K562 (cell line): Measurements from ENCODE around the gene ZNF804A. TPM values are rescaled to one million over a fixed set of nuclear protein-coding genes. Genes with fewer than 3 reads are reported as not detected.

ENCODE experiments used
- ATAC-seq: fragments of 200-7000 bp; cut with Tn5 transposase; 3 replicates; pipeline ENCODE4 v1.9.1; 2020; ENCODE audit warnings: moderate library complexity
- BruUV-seq: library from RNA; stranded (reverse); fragments of 400-500 nt; replicated peaks from 2 replicates; lab custom pipeline; 2021; lab: Mats Ljungman, UMichigan
- CTCF ChIA-PET: fragments of 300-600 bp; formaldehyde crosslinking; extraction: SDS; loops from one replicate; lab custom pipeline; 2021; ENCODE audit warnings: low intra/inter-chr PET ratio; lab: Yijun Ruan, JAX
- POLR2A ChIA-PET: fragments of 300-600, 350-650 bp; sonication (Branson Sonifier 250); formaldehyde crosslinking; extraction: SDS; loops from one replicate; lab custom pipeline; 2021; ENCODE audit warnings: antibody characterized with exemption, inconsistent platforms; lab: Yijun Ruan, JAX
- DNase-seq, 4 experiments: peaks; one replicate each; pipeline versions ENCODE4 v3.0.0 to v3.0.0-alpha.2; 2011 to 2018; ENCODE audit warnings: low spot score in 3 of 4, mixed read lengths in 3 of 4; ENCODE audit errors: extremely low read depth in 1 of 4
- FAIRE-seq: peaks from 2 replicates; lab custom pipeline; 2011; peaks lifted over from hg19 to GRCh38; lab: Jason Lieb, UNC
- H2AFZ ChIP-seq: 2 replicates; pipeline ENCODE4 v1.6.0; 2011; ENCODE audit warnings: low read depth, low read length, control low read depth, inconsistent platforms
- H3K27ac ChIP-seq: fragments of 200-600 bp; 3 replicates; pipeline ENCODE4 v1.8.0; 2011; ENCODE audit warnings: low read depth, mild to moderate bottlenecking, control low read depth, inconsistent platforms, low read length, moderate library complexity, mixed read lengths; ENCODE audit errors: extremely low read depth
- H3K27me3 ChIP-seq, 2 experiments: fragments of 300-600 bp in 1 of 2; 2 replicates in 1 of 2; 3 replicates in 1 of 2; pipeline versions ENCODE4 v1.6.0 to v1.8.0; 2011; ENCODE audit warnings: inconsistent platforms in 2 of 2, low read length in 2 of 2, mild to moderate bottlenecking in 1 of 2, mixed read lengths in 1 of 2, moderate library complexity in 1 of 2; ENCODE audit not compliant: control insufficient read depth in 2 of 2, insufficient read depth in 2 of 2
- H3K36me3 ChIP-seq: fragments of 300-600 bp; 3 replicates; pipeline ENCODE4 v1.8.0; 2011; ENCODE audit warnings: mild to moderate bottlenecking, low read length, inconsistent platforms; ENCODE audit not compliant: control insufficient read depth, insufficient read depth
- H3K4me1 ChIP-seq, 2 experiments: fragments of 200-600 bp in 1 of 2; replicated peaks in 1 of 2; 2 replicates in 1 of 2; 3 replicates in 1 of 2; pipeline versions ENCODE4 v1.5.1 to v1.8.0; 2011; ENCODE audit warnings: inconsistent platforms in 2 of 2, low read length in 2 of 2, mild to moderate bottlenecking in 1 of 2, mixed read lengths in 1 of 2, moderate library complexity in 1 of 2; ENCODE audit not compliant: control insufficient read depth in 2 of 2, insufficient read depth in 2 of 2
- H3K4me2 ChIP-seq: 2 replicates; pipeline ENCODE4 v1.6.1; 2011; ENCODE audit warnings: low read length, control low read depth, inconsistent platforms, mixed read lengths; ENCODE audit not compliant: insufficient read depth
- H3K4me3 ChIP-seq: fragments of 200-600 bp; sonication (generic), shearing (Covaris generic); 2 replicates; pipeline ENCODE4 v1.5.1; 2016; ENCODE audit warnings: control low read depth, inconsistent platforms
- H3K79me2 ChIP-seq: fragments of 200-600 bp; 3 replicates; pipeline ENCODE4 v1.8.0; 2011; ENCODE audit warnings: low read length, inconsistent platforms; ENCODE audit not compliant: control insufficient read depth, insufficient read depth
- H3K9ac ChIP-seq, 2 experiments: 2 replicates each; pipeline versions ENCODE4 v1.6.0 to v1.6.1; 2011; ENCODE audit warnings: low read depth in 2 of 2, low read length in 2 of 2, control low read depth in 1 of 2, inconsistent platforms in 1 of 2, mild to moderate bottlenecking in 1 of 2, mixed read lengths in 1 of 2; ENCODE audit not compliant: insufficient read depth in 1 of 2
- H3K9me1 ChIP-seq: one replicate; pipeline ENCODE4 v1.6.0; 2011; ENCODE audit warnings: inconsistent platforms, mild to moderate bottlenecking, low read length, moderate library complexity; ENCODE audit not compliant: control insufficient read depth, insufficient read depth
- H3K9me3 ChIP-seq: replicated peaks from 2 replicates; pipeline ENCODE4 v1.5.1; 2011; ENCODE audit warnings: low read depth, low read length, inconsistent platforms; ENCODE audit not compliant: control insufficient read depth, insufficient read depth
- H4K20me1 ChIP-seq: replicated peaks from 2 replicates; pipeline ENCODE4 v1.6.1; 2011; ENCODE audit warnings: low read length, inconsistent platforms, mixed read lengths; ENCODE audit not compliant: control insufficient read depth, insufficient read depth
- ARID2 ChIP-seq: fragments of 450-650 bp; IDR thresholded peaks from 2 replicates; pipeline ENCODE4 v1.6.1; 2017; ENCODE audit warnings: antibody characterized with exemption, mild to moderate bottlenecking
- C11orf30 ChIP-seq: fragments of 450-650 bp; IDR thresholded peaks from 2 replicates; pipeline ENCODE4 v1.6.1; 2016; ENCODE audit warnings: low read depth, mild to moderate bottlenecking
- ETV6 ChIP-seq, 3 experiments: fragments of 150-350 bp in 1 of 3; sonication (generic) in 1 of 3; formaldehyde crosslinking in 1 of 3; IDR thresholded peaks; 2 replicates each; pipeline versions ENCODE4 v1.6.1 to v1.8.0; 2014 to 2022; ENCODE audit warnings: borderline replicate concordance in 2 of 3, low read depth in 2 of 3, antibody characterized with exemption in 1 of 3, low read length in 1 of 3, mild to moderate bottlenecking in 1 of 3, missing genetic modification reagents in 1 of 3
- KLF13 ChIP-seq: fragments of 450-650 bp; IDR thresholded peaks from 2 replicates; pipeline ENCODE4 v1.6.1; 2016; ENCODE audit warnings: missing genetic modification characterization, low read depth, mild to moderate bottlenecking, missing compliant biosample characterization, moderate library complexity, borderline replicate concordance
- MCM5 ChIP-seq: fragments of 450-650 bp; IDR thresholded peaks from 2 replicates; pipeline ENCODE4 v1.6.1; 2016; ENCODE audit warnings: low read depth
- PBX2 ChIP-seq, 2 experiments: IDR thresholded peaks in 1 of 2; conservative IDR thresholded peaks in 1 of 2; 2 replicates each; pipeline ENCODE4 v1.6.1; 2016; ENCODE audit warnings: low read depth in 2 of 2, mild to moderate bottlenecking in 1 of 2, missing compliant biosample characterization in 1 of 2, missing genetic modification characterization in 1 of 2, moderate library complexity in 1 of 2
- PKNOX1 ChIP-seq: fragments of 450-650 bp; IDR thresholded peaks from 2 replicates; pipeline ENCODE4 v1.6.1; 2016
- SLC30A9 ChIP-seq: fragments of 250-450 bp; sonication (Bioruptor Pico); IDR thresholded peaks from 2 replicates; pipeline ENCODE4 v1.8.0; 2022; ENCODE audit warnings: mild to moderate bottlenecking, moderate library complexity
- SMARCA4 ChIP-seq: fragments of 450-650 bp; IDR thresholded peaks from 2 replicates; pipeline ENCODE4 v1.6.1; 2016
- STAT5A ChIP-seq: IDR thresholded peaks from 2 replicates; pipeline ENCODE4 v1.6.1; 2012; ENCODE audit warnings: low read length, inconsistent platforms, borderline replicate concordance
- ZBTB34 ChIP-seq: fragments of 250-450 bp; sonication (Bioruptor Pico); IDR thresholded peaks from 2 replicates; pipeline ENCODE4 v1.8.0; 2021; ENCODE audit warnings: mild to moderate bottlenecking, moderate library complexity
- ZNF41 ChIP-seq: fragments of 250-450 bp; sonication (Bioruptor Pico); conservative IDR thresholded peaks from 2 replicates; pipeline ENCODE4 v1.4.0; 2020; ENCODE audit warnings: mild to moderate bottlenecking
- WGBS: fragments of 100-300 bp; shearing (Covaris generic); methylation state at CpG from one replicate; pipeline ENCODE4 v1.1.6; 2016; ENCODE audit warnings: low coverage, mixed read lengths; ENCODE audit not compliant: insufficient coverage; ENCODE audit errors: missing lambda C conversion rate; 5-methylcytosine and 5-hydroxymethylcytosine counted together
- in situ Hi-C: fragments of 300-500 bp; cut with MboI; formaldehyde crosslinking; loops from 4 replicates; pipeline ENCODE4 v1.15.0; 2018; ENCODE audit warnings: inconsistent platforms, mixed read lengths
- intact Hi-C: fragments of 100-400 bp; cut with micrococcal nuclease; formaldehyde crosslinking; loops from 2 replicates; pipeline ENCODE4 v1.14.2; 2022
- polyA plus RNA-seq, 8 experiments: library from polyadenylated mRNA; depleted of rRNA in 4 of 8; stranded (reverse) in 5 of 8; unstranded in 3 of 8; fragments of >200 nt; fragmentation: Nextera tagmentation in 2 of 8; fragmentation: Illumina TruSeq in 1 of 8; extraction: Ambion mirVana in 2 of 8; extraction: Trizol in 1 of 8; gene quantifications; 2 replicates each; pipeline versions ENCODE4 v1.2.1 to v1.2.3, GENCODE V29; 2011 to 2014; ENCODE audit warnings: inconsistent platforms in 1 of 8, missing spikeins in 1 of 8
- total RNA-seq, 7 experiments: library from RNA; depleted of rRNA in 6 of 7; stranded (reverse); fragments of >200 nt in 6 of 7; fragmentation: Illumina TruSeq in 2 of 7; extraction: Trizol in 2 of 7; gene quantifications; 2 replicates each; pipeline versions ENCODE4 v1.2.1 to v1.2.3, GENCODE V29; 2011 to 2021; ENCODE audit warnings: low replicate concordance in 1 of 7

ZNF804A gene
- total and polyA plus RNA-seq, 9 of the 15 experiments (the other 6 are each of a cell fraction or from before 2014, with no cell fraction given), result 0.01 to 1.2 (median 0.73) TPM

- TF ChIP-seq PBX2 (CRISPR knock-in tag; IDR thresholded peaks at IDR 0.05; ENCODE audit: low read depth) (no peak), PBX2 (tag; conservative IDR thresholded peaks at IDR 0.05; ENCODE audit: low read depth) (no peak), ARID2 (no peak), KLF13 (no peak), STAT5A (no peak), ZBTB34 (no peak), MCM5 (no peak)
Measured at GRCh38 chr2:184945824-184946223, 347.5 kb downstream of the ZNF804A start (continued).

GRCh38 chr2:184956856-184957255, 358.5 kb downstream of the ZNF804A start:
- in situ Hi-C loops (no loop called here), intact Hi-C loops (no loop called here)
- Histone ChIP-seq H4K20me1 (no peaks in the 10 kb centered on the region), H3K27me3 (no peaks in the 10 kb centered on the region), H3K4me2 (no peak overlapping the region), H3K9ac (no peak overlapping the region), H2AFZ (no peak overlapping the region), H3K4me1 (no peaks in the 10 kb centered on the region), H3K79me2 (no peaks in the 10 kb centered on the region), H3K9me3 (no peaks in the 10 kb centered on the region), H3K9me1 (no peaks in the 10 kb centered on the region), H3K27ac (no peak overlapping the region), H3K4me3 (no peak overlapping the region), H3K36me3 (no peaks in the 10 kb centered on the region)
- DNase-seq (no peak), FAIRE-seq (no peak), ATAC-seq (no peak)
- BruUV-seq, result no TSS peak
- WGBS, result 3% methylated on average over 3 of the region's 3 CpGs
- CTCF ChIA-PET, result no interaction called here
- POLR2A ChIA-PET, result no interaction called here
- TF ChIP-seq SMARCA4 (no peak), PKNOX1 (no peak), ETV6 (IDR thresholded peaks at IDR 0.05; ENCODE audit: borderline replicate concordance in 1 of 2, low read depth in 2 of 2, low read length in 1 of 2) (no peak), ETV6 (CRISPR knock-in tag; IDR thresholded peaks at IDR 0.05; ENCODE audit: borderline replicate concordance) (no peak), SLC30A9 (CRISPR knock-in tag) (no peak), C11orf30 (0 out of 2 replicates have a peak, but pooled peaks have one; percentile 5), ZNF41 (no peak)
